HepG2 (cell line): ENCODE data around the gene WDR62.

ENCODE experiments used
- CEBPB ChIP-seq: IDR thresholded peaks from 2 replicates; pipeline ENCODE4 v1.6.1; 2011; ENCODE audit warnings: low read depth, low read length, improper control_type of control experiment, borderline replicate concordance
- EP300 ChIP-seq, 3 experiments: sonication (generic) in 1 of 3; formaldehyde crosslinking in 1 of 3; IDR thresholded peaks; 2 replicates each; pipeline versions ENCODE4 v1.5.1 to v1.6.1; 2011 to 2020; ENCODE audit warnings: low read depth in 2 of 3, low read length in 2 of 3, borderline replicate concordance in 1 of 3, improper control_type of control experiment in 1 of 3, mild to moderate bottlenecking in 1 of 3, missing genetic modification reagents in 1 of 3, moderate library complexity in 1 of 3
- HDAC2 ChIP-seq: sonication (generic); formaldehyde crosslinking; IDR thresholded peaks from 2 replicates; pipeline ENCODE4 v1.4.0; 2020; ENCODE audit warnings: missing genetic modification reagents
- PAF1 ChIP-seq: IDR thresholded peaks from 2 replicates; pipeline ENCODE4 v1.6.1; 2016; ENCODE audit warnings: missing genetic modification reagents, missing compliant biosample characterization
- RAD21 ChIP-seq: fragments of 450-650 bp; formaldehyde crosslinking; IDR thresholded peaks from 2 replicates; pipeline ENCODE4 v1.5.0; 2020; ENCODE audit warnings: mild to moderate bottlenecking
- ZC3H4 ChIP-seq: sonication (generic); formaldehyde crosslinking; IDR thresholded peaks from 2 replicates; pipeline ENCODE4 v1.4.0; 2020; ENCODE audit warnings: missing genetic modification reagents, borderline replicate concordance
- ZNF253 ChIP-seq: sonication (generic); formaldehyde crosslinking; IDR thresholded peaks from 2 replicates; pipeline ENCODE4 v1.8.0; 2022; ENCODE audit warnings: mild to moderate bottlenecking, missing genetic modification reagents, borderline replicate concordance
- TF ChIP-seq, protein P1 (sequence below): sonication (generic); formaldehyde crosslinking; IDR thresholded peaks from 2 replicates; pipeline ENCODE4 v1.5.1; 2020; ENCODE audit warnings: mild to moderate bottlenecking, missing genetic modification reagents
- TF ChIP-seq, protein P2 (sequence below): sonication (generic); formaldehyde crosslinking; conservative IDR thresholded peaks from 2 replicates; pipeline ENCODE4 v1.4.0; 2020; ENCODE audit warnings: missing genetic modification reagents

DNA sequence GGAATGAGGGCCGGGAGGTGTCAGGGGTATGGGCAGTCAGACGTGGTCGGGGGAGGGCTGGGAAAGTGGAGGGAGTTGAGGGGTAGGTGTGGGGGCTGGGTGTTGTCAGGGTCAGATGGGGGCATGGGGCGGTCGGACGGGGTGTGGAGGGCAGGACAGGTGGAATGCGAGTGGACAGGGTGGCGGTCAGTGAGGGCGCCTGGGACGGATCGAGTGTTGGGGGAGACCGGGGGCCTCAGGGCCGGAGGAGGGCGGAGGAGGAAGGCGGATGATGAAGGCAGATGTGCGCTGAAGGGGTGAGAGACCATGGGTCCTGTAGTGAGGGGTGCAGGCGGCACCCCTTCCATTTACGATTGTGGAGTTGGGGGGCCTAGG, 66.3 kb downstream of the WDR62 start:
- TF ChIP-seq, protein P1, sequence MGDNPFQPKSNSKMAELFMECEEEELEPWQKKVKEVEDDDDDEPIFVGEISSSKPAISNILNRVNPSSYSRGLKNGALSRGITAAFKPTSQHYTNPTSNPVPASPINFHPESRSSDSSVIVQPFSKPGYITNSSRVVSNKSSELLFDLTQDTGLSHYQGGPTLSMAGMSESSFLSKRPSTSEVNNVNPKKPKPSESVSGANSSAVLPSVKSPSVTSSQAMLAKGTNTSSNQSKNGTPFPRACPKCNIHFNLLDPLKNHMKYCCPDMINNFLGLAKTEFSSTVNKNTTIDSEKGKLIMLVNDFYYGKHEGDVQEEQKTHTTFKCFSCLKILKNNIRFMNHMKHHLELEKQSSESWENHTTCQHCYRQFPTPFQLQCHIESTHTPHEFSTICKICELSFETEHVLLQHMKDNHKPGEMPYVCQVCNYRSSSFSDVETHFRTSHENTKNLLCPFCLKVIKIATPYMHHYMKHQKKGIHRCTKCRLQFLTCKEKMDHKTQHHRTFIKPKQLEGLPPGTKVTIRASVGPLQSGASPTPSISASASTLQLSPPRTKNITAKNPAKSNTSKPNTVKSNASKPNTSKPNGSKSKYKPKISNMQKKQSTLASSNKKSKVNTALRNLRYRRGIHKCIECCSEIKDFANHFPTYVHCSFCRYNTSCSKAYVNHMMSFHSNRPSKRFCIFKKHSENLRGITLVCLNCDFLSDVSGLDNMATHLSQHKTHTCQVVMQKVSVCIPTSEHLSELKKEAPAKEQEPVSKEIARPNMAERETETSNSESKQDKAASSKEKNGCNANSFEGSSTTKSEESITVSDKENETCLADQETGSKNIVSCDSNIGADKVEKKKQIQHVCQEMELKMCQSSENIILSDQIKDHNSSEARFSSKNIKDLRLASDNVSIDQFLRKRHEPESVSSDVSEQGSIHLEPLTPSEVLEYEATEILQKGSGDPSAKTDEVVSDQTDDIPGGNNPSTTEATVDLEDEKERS (CRISPR knock-in tag) = no peak
- TF ChIP-seq ZC3H4 (CRISPR knock-in tag) = no peak
- TF ChIP-seq CEBPB = no peak
- no peak for TF ChIP-seq EP300 (IDR thresholded peaks at IDR 0.05; ENCODE audit: low read depth in 2 of 2, low read length in 2 of 2)
- TF ChIP-seq EP300 (CRISPR knock-in tag; IDR thresholded peaks at IDR 0.05; ENCODE audit: borderline replicate concordance) = no peak
- TF ChIP-seq ZNF253 = no peak
- TF ChIP-seq, protein P2, sequence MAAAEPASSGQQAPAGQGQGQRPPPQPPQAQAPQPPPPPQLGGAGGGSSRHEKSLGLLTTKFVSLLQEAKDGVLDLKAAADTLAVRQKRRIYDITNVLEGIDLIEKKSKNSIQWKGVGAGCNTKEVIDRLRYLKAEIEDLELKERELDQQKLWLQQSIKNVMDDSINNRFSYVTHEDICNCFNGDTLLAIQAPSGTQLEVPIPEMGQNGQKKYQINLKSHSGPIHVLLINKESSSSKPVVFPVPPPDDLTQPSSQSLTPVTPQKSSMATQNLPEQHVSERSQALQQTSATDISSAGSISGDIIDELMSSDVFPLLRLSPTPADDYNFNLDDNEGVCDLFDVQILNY (CRISPR knock-in tag) = no peak
- TF ChIP-seq HDAC2 = no peak
- no peak for TF ChIP-seq RAD21 (CRISPR knock-in tag)
- no peak for TF ChIP-seq PAF1 (CRISPR knock-in tag)
